Limb (tissue), 2 donors: ENCODE data around the gene TMEM156.
A peak's percentile ranks its signal among the peaks of the same experiment; 100 is the strongest.
"Not testable (repeated sequence)": the region's sequence is repeated elsewhere in the genome, so short reads cannot be mapped to it uniquely, and the experiment has no call there.

ENCODE experiments used
- DNase-seq, 2 donors: peaks; one replicate each; pipeline ENCODE4 v3.0.0-alpha.2; 2016; ENCODE audit errors: extremely low spot score in 2 of 2

Gene TMEM156

GRCh38 chr4:39043861-39044363 is 11.7 kb upstream of the TMEM156 start:
- peak in 1 of 2 donors; percentile 12 for DNase-seq

- DNase-seq = no peak
Observed at GRCh38 chr4:39043058-39043860, 11.1 kb upstream of the TMEM156 start.

GRCh38 chr4:39042366-39042765 is 10.2 kb upstream of the TMEM156 start:
- DNase-seq = no peak

GRCh38 chr4:39039108-39039507 is 6.9 kb upstream of the TMEM156 start:
- no peak for DNase-seq

- DNase-seq = no peak
Observed at GRCh38 chr4:39037941-39038340, 5.7 kb upstream of the TMEM156 start.

GRCh38 chr4:39037491-39037825 is 5.2 kb upstream of the TMEM156 start:
- no peak for DNase-seq

GRCh38 chr4:39036172-39036571 is 4.0 kb upstream of the TMEM156 start:
- DNase-seq = no peak

- DNase-seq = not testable (repeated sequence)
Observed at GRCh38 chr4:39031590-39032020, 604 bp downstream of the TMEM156 start.

- DNase-seq = no peak
Observed at GRCh38 chr4:39030725-39031124, 1.5 kb downstream of the TMEM156 start.

GRCh38 chr4:39029752-39030694 is 2.2 kb downstream of the TMEM156 start:
- DNase-seq = no peak

- no peak for DNase-seq
Observed at GRCh38 chr4:39026096-39026495, 6.1 kb downstream of the TMEM156 start.

- DNase-seq = no peak
Observed at GRCh38 chr4:39025552-39026085, 6.6 kb downstream of the TMEM156 start.

- no peak for DNase-seq
Observed at GRCh38 chr4:39024311-39024865, 7.8 kb downstream of the TMEM156 start.

GRCh38 chr4:39023059-39023458 is 9.2 kb downstream of the TMEM156 start:
- no peak for DNase-seq

GRCh38 chr4:39022241-39022640 is 10.0 kb downstream of the TMEM156 start:
- DNase-seq = no peak

- no peak for DNase-seq
Observed at GRCh38 chr4:39021631-39022030, 10.6 kb downstream of the TMEM156 start.

- DNase-seq = no peak
Observed at GRCh38 chr4:39020130-39020529, 12.1 kb downstream of the TMEM156 start.

GRCh38 chr4:39014028-39014427 is 18.2 kb downstream of the TMEM156 start:
- DNase-seq = no peak

- DNase-seq = peak in 1 of 2 donors; percentile 35
Observed at GRCh38 chr4:39004758-39005157, 27.5 kb downstream of the TMEM156 start.

GRCh38 chr4:39002058-39002457 is 30.2 kb downstream of the TMEM156 start:
- not testable (repeated sequence) for DNase-seq

GRCh38 chr4:38995660-38996005 is 36.6 kb downstream of the TMEM156 start:
- DNase-seq = no peak

- no peak for DNase-seq
Observed at GRCh38 chr4:38994135-38994534, 38.1 kb downstream of the TMEM156 start.
